MCF 10A (cell line): ENCODE measurements around the gene VPS13C. TPM values are rescaled to one million over a fixed set of nuclear protein-coding genes. Genes with fewer than 3 reads are reported as not detected.

Experiments used
- BruUV-seq: library from RNA; stranded (reverse); fragments of 400-500 nt; replicated peaks from 2 replicates; lab custom pipeline; 2021; lab: Mats Ljungman, UMichigan
- CTCF ChIA-PET: fragments of 300-600 bp; sonication (Branson Sonifier 250); formaldehyde crosslinking; extraction: SDS; loops from one replicate; lab custom pipeline; 2021; ENCODE audit warnings: antibody characterized with exemption, inconsistent platforms; lab: Yijun Ruan, JAX
- POLR2A ChIA-PET: fragments of 300-600, 350-650 bp; sonication (Branson Sonifier 250); formaldehyde crosslinking; extraction: SDS; loops from one replicate; lab custom pipeline; 2020; ENCODE audit warnings: antibody characterized with exemption, inconsistent platforms; lab: Yijun Ruan, JAX
- DNase-seq: peaks from one replicate; pipeline ENCODE4 v3.0.0-alpha.2; 2018; ENCODE audit not compliant: unreplicated experiment
- H3K27ac Mint-ChIP-seq: one replicate; pipeline ENCODE4 v1.8.0; 2022; ENCODE audit warnings: mild to moderate bottlenecking, low read depth, mixed read lengths; ENCODE audit not compliant: unreplicated experiment
- H3K27me3 Mint-ChIP-seq: one replicate; pipeline ENCODE4 v1.8.0; 2022; ENCODE audit warnings: mixed read lengths; ENCODE audit not compliant: insufficient read depth, unreplicated experiment
- H3K36me3 Mint-ChIP-seq: one replicate; pipeline ENCODE4 v1.8.0; 2022; ENCODE audit warnings: mild to moderate bottlenecking, moderate library complexity, mixed read lengths; ENCODE audit not compliant: insufficient read depth, unreplicated experiment
- H3K4me1 Mint-ChIP-seq: one replicate; pipeline ENCODE4 v1.8.0; 2022; ENCODE audit warnings: mixed read lengths; ENCODE audit not compliant: insufficient read depth, unreplicated experiment
- H3K4me3 Mint-ChIP-seq: one replicate; pipeline ENCODE4 v1.8.0; 2022; ENCODE audit warnings: mild to moderate bottlenecking, moderate library complexity, mixed read lengths; ENCODE audit not compliant: unreplicated experiment
- H3K9me3 Mint-ChIP-seq: one replicate; pipeline ENCODE4 v1.8.0; 2022; ENCODE audit warnings: mixed read lengths; ENCODE audit not compliant: unreplicated experiment
- CTCF ChIP-seq: fragments of 200-600 bp; IDR thresholded peaks from one replicate; pipeline ENCODE4 v1.8.0; 2022; ENCODE audit warnings: antibody characterized with exemption, mild to moderate bottlenecking; ENCODE audit not compliant: unreplicated experiment
- intact Hi-C: fragments of 100-400 bp; cut with micrococcal nuclease; formaldehyde crosslinking; loops from 2 replicates; pipeline ENCODE4 v1.14.1; 2022
- total RNA-seq: library from RNA; stranded (reverse); gene quantifications from 2 replicates; pipeline ENCODE4 v1.2.3, GENCODE V29; 2022

Gene VPS13C
- total RNA-seq, 1 experiment from 2014 or later: 47.4 TPM

DNA sequence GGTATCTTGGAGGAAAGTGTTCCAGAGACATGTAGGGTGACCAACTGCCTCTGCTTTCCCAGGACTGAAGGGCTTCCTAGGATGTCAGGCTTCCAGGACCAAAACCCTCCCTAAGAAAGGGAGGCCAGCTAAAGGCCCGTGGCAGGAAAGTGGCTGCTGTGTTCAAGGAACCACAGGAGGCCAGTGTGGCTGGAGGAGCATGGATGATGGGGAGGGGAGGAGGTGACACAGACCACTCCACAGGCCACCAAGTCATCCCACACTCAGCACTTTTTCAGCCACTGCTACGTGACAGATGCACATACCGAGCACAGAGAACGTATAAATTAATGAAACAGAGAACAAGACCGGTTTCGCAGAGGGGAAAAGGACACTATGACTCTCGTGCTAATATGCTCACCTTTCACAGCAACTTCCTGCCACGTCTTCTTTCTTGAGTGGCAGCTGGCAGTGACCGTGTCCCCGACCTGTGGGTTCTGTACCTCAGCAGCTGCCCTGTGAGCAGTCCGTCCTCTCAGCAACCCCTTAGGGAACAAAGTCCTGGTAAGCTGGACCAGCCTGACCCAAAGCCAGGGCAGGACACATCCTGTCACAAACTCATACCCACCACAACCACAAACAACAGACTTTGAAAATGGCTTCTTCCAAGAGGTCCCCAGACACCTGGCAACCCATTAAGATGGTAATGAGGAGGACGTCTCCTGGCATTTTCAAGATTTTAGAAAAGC, 244.7 kb downstream of the VPS13C start:
- BruUV-seq: no TSS peak
- POLR2A ChIA-PET: interaction anchor here (0.6 kb wide), 1 partner anchor 465 kb away, joined by 3 read pairs; no protein-coding TSS in a partner anchor
- CTCF ChIA-PET: interaction anchor here (0.6 kb wide), 2 partner anchors 9 to 38 kb away, joined by 3 to 4 read pairs; no protein-coding TSS in a partner anchor
- Mint-ChIP-seq H3K27ac (no peak overlapping the region), H3K9me3 (no peaks in the 10 kb centered on the region), H3K27me3 (no peaks in the 10 kb centered on the region), H3K4me3 (no peak overlapping the region), H3K36me3 (no peaks in the 10 kb centered on the region), H3K4me1 (no peaks in the 10 kb centered on the region)
- TF ChIP-seq CTCF: no peak
- DNase-seq: no peak
- intact Hi-C loops: no loop called here

- Mint-ChIP-seq H3K36me3 (no peaks in the 10 kb centered on the region), H3K27me3 (no peaks in the 10 kb centered on the region), H3K4me1 (no peaks in the 10 kb centered on the region), H3K27ac (no peak overlapping the region), H3K9me3 (no peaks in the 10 kb centered on the region), H3K4me3 (no peak overlapping the region)
- TF ChIP-seq CTCF: no peak
- BruUV-seq: no TSS peak
- CTCF ChIA-PET: interaction anchor here (0.8 to 2.0 kb wide), 2 partner anchors 19 to 23 kb away, joined by 5 to 6 read pairs; no protein-coding TSS in a partner anchor
- POLR2A ChIA-PET: interaction anchor here (0.6 kb wide), 1 partner anchor 152 kb away, joined by 3 read pairs; no protein-coding TSS in a partner anchor
- intact Hi-C loops: no loop called here
- DNase-seq: no peak
Observed at GRCh38 chr15:61812476-61812875, 247.8 kb downstream of the VPS13C start.

DNA sequence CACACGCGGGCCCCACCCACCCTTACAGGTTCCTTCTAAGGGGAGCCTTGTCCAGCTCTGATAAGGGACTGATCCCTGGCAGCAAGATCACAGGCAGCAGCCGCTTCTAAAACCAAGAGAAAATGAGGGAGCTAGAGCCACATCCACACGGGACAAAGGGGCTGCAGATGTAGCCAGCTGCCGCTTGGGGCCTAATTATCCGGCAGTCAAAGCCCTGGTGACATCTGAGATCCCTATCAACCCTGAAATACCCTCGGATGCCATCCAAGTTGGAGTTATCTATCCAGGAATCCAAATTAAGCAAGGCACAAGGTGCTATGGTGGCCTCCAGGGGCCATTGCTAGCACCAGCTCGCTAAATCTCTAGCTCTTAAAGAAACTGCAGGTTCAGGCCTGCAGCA, 248.3 kb downstream of the VPS13C start:
- intact Hi-C loops: no loop called here
- no peak for DNase-seq
- POLR2A ChIA-PET: interaction anchor here (0.6 kb wide), 1 partner anchor 151 kb away, joined by 3 read pairs; no protein-coding TSS in a partner anchor
- no peak overlapping the region for H3K4me3 Mint-ChIP-seq
- H3K36me3 Mint-ChIP-seq: no peaks in the 10 kb centered on the region
- no peaks in the 10 kb centered on the region for H3K9me3 Mint-ChIP-seq
- CTCF ChIA-PET: interaction anchor here (0.6 to 2.0 kb wide), 2 partner anchors 20 to 736 kb away, joined by 5 to 6 read pairs; no protein-coding TSS in a partner anchor
- BruUV-seq: no TSS peak
- no peaks in the 10 kb centered on the region for H3K27me3 Mint-ChIP-seq
- H3K27ac Mint-ChIP-seq: no peak overlapping the region
- no peaks in the 10 kb centered on the region for H3K4me1 Mint-ChIP-seq
- TF ChIP-seq CTCF: no peak

DNA sequence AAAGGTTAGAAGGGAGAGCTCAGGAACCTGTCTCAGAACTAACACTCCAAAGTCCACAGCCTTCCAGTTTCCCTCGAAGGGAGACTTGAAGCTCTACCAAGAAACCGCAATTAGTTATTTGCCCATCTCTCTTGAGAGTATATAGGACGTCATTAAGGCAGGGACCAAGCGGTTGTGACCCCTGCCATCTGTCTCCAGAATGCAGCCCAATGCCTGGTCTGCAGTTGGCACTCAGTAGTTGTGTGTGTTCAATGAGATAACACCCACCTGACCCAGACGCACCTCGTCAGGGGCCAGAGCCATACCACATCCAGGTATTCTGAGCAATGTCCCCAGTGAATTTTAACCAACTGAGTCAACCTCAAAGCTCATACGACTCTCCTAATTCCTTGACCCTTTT, 251.0 kb downstream of the VPS13C start:
- DNase-seq: no peak
- no peaks in the 10 kb centered on the region for H3K9me3 Mint-ChIP-seq
- no peak for TF ChIP-seq CTCF
- H3K36me3 Mint-ChIP-seq: no peaks in the 10 kb centered on the region
- ChIA-PET CTCF (interaction anchor here (1.0 kb wide), 1 partner anchor 26 kb away, joined by 5 read pairs; no protein-coding TSS in a partner anchor), POLR2A (no interaction called here)
- no peak overlapping the region for H3K4me3 Mint-ChIP-seq
- H3K27me3 Mint-ChIP-seq: no peaks in the 10 kb centered on the region
- no peak overlapping the region for H3K27ac Mint-ChIP-seq
- intact Hi-C loops: no loop called here
- no TSS peak for BruUV-seq
- no peaks in the 10 kb centered on the region for H3K4me1 Mint-ChIP-seq
